ENCODE measurements around the gene PPARA.

GRCh38 chr22:46135611-46136485 is 14.5 kb upstream of the PPARA start:
- TF ChIP-seq CTCF (IDR thresholded peaks at IDR 0.05; ENCODE audit: low read length) = no peak
- TF ChIP-seq EZH2phosphoT487 (IDR thresholded peaks at IDR 0.05; ENCODE audit: low read length) = no peak
- TF ChIP-seq EZH2 (optimal IDR thresholded peaks at IDR 0.05; ENCODE audit: low read depth, low read length) = no peak

All from MM.1S (cell line).